Measurements from ENCODE around the gene PROX1. TPM values are rescaled to one million over a fixed set of nuclear protein-coding genes. Genes with fewer than 3 reads are reported as not detected.
A peak's percentile ranks its signal among the peaks of the same experiment; 100 is the strongest.

The PROX1 gene
- polyA plus RNA-seq (0.20 to 0.31 TPM (median 0.24 TPM) in 3 replicates), polyA minus RNA-seq (0.16 to 2.8 TPM (median 2.5 TPM) in 3 replicates)
- polyA plus RNA-seq (2011; ENCODE audit: low read depth), result 0.70 TPM
- 0.14 and 0.39 TPM in 2 replicates for polyA plus RNA-seq (2011; cell fraction: cytosol; rRNA removed)
- polyA plus RNA-seq (2011; cell fraction: nucleus; rRNA removed), result 1.5 TPM in 2 replicates
- 0.17 and 0.45 TPM in 2 replicates for polyA plus RNA-seq (2012; ENCODE audit: low replicate concordance)
- 0.38 TPM for polyA minus RNA-seq (2011; cell fraction: cytosol; rRNA and poly(A)+ RNA removed)
- 0.42 and 0.93 TPM in 2 replicates for polyA minus RNA-seq (2011; cell fraction: nucleus; rRNA and poly(A)+ RNA removed)

- DNase-seq (ENCODE audit: low read depth, low spot score) (no peak), FAIRE-seq (no peak)
- H3K27ac ChIP-seq (ENCODE audit: control insufficient read depth, insufficient read depth, low read length), result peak within 1 kb of the TSS; percentile 56
- no peaks in the 10 kb centered on the region for H4K20me1 ChIP-seq (ENCODE audit: control insufficient read depth, extremely low read depth, insufficient read depth, low read length)
- peak within 1 kb of the TSS; percentile 55 to 84 (median 82) for H3K4me3 ChIP-seq (ENCODE audit: control insufficient read depth in 2 of 3, extremely low read depth in 1 of 3, insufficient read depth in 2 of 3, low read depth in 1 of 3, low read length in 3 of 3)
- no peaks in the 10 kb centered on the region for H3K79me2 ChIP-seq (ENCODE audit: control insufficient read depth, insufficient read depth, low read length)
- H3K9ac ChIP-seq (ENCODE audit: control insufficient read depth, extremely low read depth, insufficient read depth, low read length), result peak within 1 kb of the TSS; percentile 65
- no peaks in the 10 kb centered on the region for H3K9me1 ChIP-seq (ENCODE audit: control insufficient read depth, extremely low read depth, insufficient read depth, low read length)
- peak within 1 kb of the TSS; percentile 92 for H2AFZ ChIP-seq (ENCODE audit: control insufficient read depth, low read length)
- H3K36me3 ChIP-seq (ENCODE audit: control insufficient read depth in 2 of 2, extremely low read depth in 1 of 2, insufficient read depth in 2 of 2, low read length in 2 of 2), result no peaks in the 10 kb centered on the region
- H3K27me3 ChIP-seq (ENCODE audit: control insufficient read depth, extremely low read depth, insufficient read depth, low read length), result peaks cover 54% of the 10 kb centered on the region
- dilution Hi-C loops (cut with MboI; ENCODE audit: extremely low pct_ligation_motif_present, low sequenced_read_pairs), result no loop called here
- H3K4me2 ChIP-seq (ENCODE audit: control insufficient read depth, extremely low read depth, insufficient read depth, low read depth, low read length), result peak within 1 kb of the TSS; percentile 93
- no peaks in the 10 kb centered on the region for H3K9me3 ChIP-seq (ENCODE audit: control insufficient read depth, low read depth, low read length)
- peaks cover 15% of the 10 kb centered on the region for H3K4me1 ChIP-seq (ENCODE audit: control insufficient read depth, extremely low read depth, insufficient read depth, low read length)
- TF ChIP-seq EZH2 (IDR thresholded peaks at IDR 0.05; ENCODE audit: low read length), result no peak
- peak in 1 of 3 experiments; percentile 4 for TF ChIP-seq CTCF (optimal IDR thresholded peaks at IDR 0.05 in 1 of 3, IDR thresholded peaks at IDR 0.05 in 1 of 3, conservative IDR thresholded peaks at IDR 0.05 in 1 of 3; ENCODE audit: extremely low read depth in 1 of 3, insufficient read depth in 2 of 3, low read length in 3 of 3)
Observed at GRCh38 chr1:213987927-213988506, at the start of gene PROX1. TSS of gene PROX1 (plus strand) at chr1:213987973. CDS start at chr1:213996536, 8,563 bp downstream.

GRCh38 chr1:213938776-213939175, 49.0 kb upstream of the PROX1 start:
- Histone ChIP-seq H3K9me3 (ENCODE audit: control insufficient read depth, low read depth, low read length) (no peaks in the 10 kb centered on the region), H3K79me2 (ENCODE audit: control insufficient read depth, insufficient read depth, low read length) (no peaks in the 10 kb centered on the region), H3K27ac (ENCODE audit: control insufficient read depth, insufficient read depth, low read length) (no peak overlapping the region), H3K4me2 (ENCODE audit: control insufficient read depth, extremely low read depth, insufficient read depth, low read depth, low read length) (no peak overlapping the region), H3K27me3 (ENCODE audit: control insufficient read depth, extremely low read depth, insufficient read depth, low read length) (peaks cover 11% of the 10 kb centered on the region), H2AFZ (ENCODE audit: control insufficient read depth, low read length) (no peak overlapping the region), H3K9ac (ENCODE audit: control insufficient read depth, extremely low read depth, insufficient read depth, low read length) (no peak overlapping the region), H3K36me3 (ENCODE audit: control insufficient read depth in 2 of 2, extremely low read depth in 1 of 2, insufficient read depth in 2 of 2, low read length in 2 of 2) (no peaks in the 10 kb centered on the region), H3K4me3 (ENCODE audit: control insufficient read depth in 2 of 3, extremely low read depth in 1 of 3, insufficient read depth in 2 of 3, low read depth in 1 of 3, low read length in 3 of 3) (no peak overlapping the region), H4K20me1 (ENCODE audit: control insufficient read depth, extremely low read depth, insufficient read depth, low read length) (no peaks in the 10 kb centered on the region), H3K4me1 (ENCODE audit: control insufficient read depth, extremely low read depth, insufficient read depth, low read length) (no peaks in the 10 kb centered on the region), H3K9me1 (ENCODE audit: control insufficient read depth, extremely low read depth, insufficient read depth, low read length) (no peaks in the 10 kb centered on the region)
- DNase-seq (ENCODE audit: low read depth, low spot score), result no peak
- FAIRE-seq, result no peak
- no peak for TF ChIP-seq EZH2 (IDR thresholded peaks at IDR 0.05; ENCODE audit: low read length)
- no peak for TF ChIP-seq CTCF (optimal IDR thresholded peaks at IDR 0.05 in 1 of 3, IDR thresholded peaks at IDR 0.05 in 1 of 3, conservative IDR thresholded peaks at IDR 0.05 in 1 of 3; ENCODE audit: extremely low read depth in 1 of 3, insufficient read depth in 2 of 3, low read length in 3 of 3)
- dilution Hi-C loops (cut with MboI; ENCODE audit: extremely low pct_ligation_motif_present, low sequenced_read_pairs), result no loop called here

Data from keratinocyte (primary cell).